Measurements from ENCODE around the gene BFSP2.

Gene BFSP2

DNA sequence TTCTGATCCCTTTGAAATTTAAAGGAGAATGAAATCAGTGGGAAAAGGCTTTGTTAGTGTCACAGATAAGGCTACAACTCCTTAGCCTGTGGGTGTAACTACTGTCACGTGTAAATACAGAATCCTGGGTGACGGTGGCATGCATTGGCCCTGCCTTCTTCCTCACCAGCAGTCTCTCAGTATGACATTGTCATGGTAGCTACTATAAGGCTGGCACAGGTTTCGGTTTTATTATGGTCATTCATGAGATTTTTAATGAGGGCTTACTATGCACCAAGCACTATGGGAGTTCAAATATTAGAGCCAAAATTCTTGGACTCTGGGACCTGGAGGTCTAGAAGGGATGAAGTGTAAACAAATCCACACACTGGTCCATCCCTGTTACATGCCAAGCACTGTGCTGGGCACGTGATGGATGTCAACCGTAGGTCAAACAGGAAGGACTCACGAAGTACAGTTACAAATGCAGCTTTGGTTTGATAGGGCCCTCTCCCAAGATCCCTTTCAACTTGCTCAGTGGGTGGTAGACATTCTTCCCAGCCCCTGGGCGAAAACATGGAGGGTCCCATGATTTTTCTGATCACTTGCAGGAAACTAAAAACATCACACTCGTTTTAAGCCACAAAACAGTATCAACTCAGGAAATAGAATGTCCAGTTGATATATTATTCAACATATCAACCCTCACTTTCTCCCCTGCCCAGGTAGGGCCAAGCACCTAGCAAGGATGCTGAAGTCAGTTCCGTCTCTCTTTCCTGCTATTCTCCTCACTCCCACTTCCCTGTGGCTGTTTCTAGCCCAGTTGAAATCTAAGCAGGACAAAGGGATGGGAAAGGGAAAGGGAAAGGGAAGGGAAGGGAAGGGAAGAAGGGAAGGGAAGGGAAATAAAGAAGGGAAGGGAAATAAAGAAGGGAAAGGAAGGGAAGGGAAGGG is 25.3 kb downstream of the BFSP2 start:
- no peak for FAIRE-seq

- no peak for FAIRE-seq
Observed at GRCh38 chr3:133425898-133426297, 26.0 kb downstream of the BFSP2 start.

DNA sequence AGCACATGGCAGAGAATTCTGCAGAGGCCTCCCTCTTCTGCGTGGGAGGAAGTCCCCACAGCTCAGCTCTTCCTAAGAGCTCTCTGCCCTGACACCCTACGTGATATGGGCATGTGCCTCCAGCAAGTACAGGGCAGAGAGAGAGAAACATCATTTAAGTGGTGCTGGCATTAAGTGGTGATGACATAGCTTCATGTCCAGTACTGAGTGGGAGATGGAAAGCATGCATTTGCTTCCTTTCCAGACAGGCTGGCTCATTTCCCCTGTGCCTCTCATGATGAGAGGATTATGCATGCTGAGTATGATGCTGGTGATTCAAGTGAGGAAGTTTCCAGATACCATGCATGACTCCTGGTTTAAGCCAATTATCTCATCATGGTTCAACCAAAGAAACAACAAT is 26.9 kb downstream of the BFSP2 start:
- no peak for FAIRE-seq

GRCh38 chr3:133428552-133428951 is 28.7 kb downstream of the BFSP2 start:
- FAIRE-seq: no peak

- no peak for FAIRE-seq
Observed at GRCh38 chr3:133429063-133429462, 29.2 kb downstream of the BFSP2 start.

GRCh38 chr3:133439563-133439962 is 39.7 kb downstream of the BFSP2 start:
- no peak for FAIRE-seq

DNA sequence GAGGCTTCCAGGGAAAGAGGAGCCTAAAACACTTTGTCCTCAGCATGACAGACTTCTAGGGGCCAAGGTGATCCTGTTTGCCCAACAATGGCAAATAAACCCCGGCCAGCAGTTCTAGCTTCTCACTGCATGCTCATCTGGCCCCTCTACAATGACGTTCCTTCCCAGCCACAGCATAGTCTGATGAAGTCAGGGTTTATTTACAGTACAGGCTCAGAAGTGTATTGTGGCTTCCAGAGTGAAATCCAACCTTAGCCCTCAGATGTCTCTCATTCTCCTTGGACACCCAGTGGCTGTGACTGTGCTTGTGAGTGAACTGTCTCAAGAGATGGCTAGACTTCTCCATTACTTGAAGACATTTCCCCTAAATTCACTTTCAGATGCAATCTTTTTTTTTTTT is 40.8 kb downstream of the BFSP2 start:
- no peak for FAIRE-seq

DNA sequence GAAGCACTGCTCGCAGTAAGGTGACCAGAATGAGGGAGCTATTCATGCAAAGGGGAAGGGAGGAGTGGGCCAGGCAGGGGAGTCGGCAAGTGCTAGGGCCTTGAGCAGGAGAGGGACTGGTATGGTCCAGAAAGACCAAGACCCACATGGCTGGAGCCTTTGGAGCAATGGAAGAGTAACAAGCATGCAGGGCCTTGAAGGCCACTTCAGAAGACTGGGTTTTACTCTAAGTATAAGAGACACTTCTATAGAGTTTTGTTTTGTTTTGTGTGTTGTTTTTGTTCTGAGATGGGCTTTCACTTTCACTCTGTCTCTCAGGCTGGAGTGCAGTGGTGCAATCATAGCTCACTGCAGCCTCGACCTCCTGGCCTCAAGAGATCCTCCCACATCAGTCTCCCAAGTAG is 42.0 kb downstream of the BFSP2 start:
- no peak for FAIRE-seq

DNA sequence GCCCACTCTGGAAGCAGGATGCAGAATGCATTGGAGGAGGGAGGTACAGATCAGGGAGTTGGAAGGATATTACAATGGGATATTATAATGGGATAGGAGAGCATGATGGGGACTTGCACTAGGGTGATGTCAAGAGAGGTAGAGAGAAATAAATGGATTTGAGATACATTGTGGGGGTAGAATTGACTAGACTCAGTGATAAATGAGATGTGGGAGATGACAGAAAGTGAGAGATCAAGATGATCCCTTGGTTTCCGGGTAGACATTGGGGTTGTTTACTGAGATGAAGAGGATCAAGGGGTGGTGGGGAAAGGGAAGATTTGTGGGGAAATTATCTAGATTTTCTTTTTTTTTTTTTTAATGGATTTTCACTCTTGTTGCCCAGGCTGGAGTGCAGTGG is 42.7 kb downstream of the BFSP2 start:
- no peak for FAIRE-seq

- FAIRE-seq: no peak
Observed at GRCh38 chr3:133443649-133444422, 44.0 kb downstream of the BFSP2 start.

- FAIRE-seq: no peak
Observed at GRCh38 chr3:133444423-133444774, 44.5 kb downstream of the BFSP2 start.

DNA sequence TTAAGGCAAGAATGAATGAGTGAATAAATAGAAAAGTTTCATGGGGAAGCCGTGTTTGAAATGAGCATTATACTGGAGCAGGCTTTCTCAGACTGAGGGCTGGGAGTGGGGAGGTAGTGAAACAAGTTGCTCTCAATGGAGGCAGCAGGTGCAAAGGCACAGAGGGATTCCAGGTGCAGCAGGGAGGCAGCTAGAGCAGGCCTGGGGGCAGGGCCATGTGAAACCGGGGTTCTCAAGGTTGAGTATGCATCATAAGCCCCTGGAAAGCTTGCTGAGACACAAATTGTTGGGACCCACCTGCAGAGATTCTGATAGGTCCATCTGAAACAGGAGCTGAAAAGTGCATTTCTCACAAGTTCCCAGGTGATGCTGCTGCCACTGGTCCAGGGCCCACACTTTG is 45.3 kb downstream of the BFSP2 start:
- FAIRE-seq: no peak

DNA sequence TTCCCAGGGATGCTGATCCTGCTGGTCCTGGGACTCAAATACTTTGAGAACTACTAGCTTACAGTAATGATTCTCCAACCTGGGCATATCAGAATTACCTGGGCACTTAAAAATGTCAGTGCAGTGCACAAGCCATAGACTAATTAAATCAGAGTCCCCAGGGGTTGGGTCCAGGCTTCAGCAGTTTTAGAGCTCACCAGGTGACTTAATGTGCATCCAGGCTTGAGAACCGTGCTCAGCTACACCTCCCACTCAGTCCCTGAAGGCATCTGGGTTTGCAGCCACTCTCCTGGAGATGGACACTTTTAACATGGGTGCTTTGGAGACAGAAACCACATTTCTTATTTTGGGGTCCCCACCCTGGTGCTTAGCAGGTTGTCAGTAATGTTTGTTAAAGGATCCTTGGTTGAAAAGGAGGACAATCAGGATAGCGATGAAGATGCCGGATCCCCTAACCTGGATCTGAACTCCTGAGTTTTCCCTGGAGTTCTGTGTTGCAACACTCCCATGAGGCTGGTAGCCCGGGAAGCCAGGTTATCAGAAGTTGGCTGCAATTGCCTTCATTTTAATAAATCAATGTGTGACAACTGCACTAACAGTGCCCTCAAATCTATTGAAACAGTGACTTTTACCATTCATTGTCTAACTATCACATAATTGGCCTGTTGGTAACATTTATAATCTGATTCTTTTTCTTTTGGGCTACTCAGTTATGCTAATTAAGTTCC is 48.1 kb downstream of the BFSP2 start:
- FAIRE-seq: no peak

DNA sequence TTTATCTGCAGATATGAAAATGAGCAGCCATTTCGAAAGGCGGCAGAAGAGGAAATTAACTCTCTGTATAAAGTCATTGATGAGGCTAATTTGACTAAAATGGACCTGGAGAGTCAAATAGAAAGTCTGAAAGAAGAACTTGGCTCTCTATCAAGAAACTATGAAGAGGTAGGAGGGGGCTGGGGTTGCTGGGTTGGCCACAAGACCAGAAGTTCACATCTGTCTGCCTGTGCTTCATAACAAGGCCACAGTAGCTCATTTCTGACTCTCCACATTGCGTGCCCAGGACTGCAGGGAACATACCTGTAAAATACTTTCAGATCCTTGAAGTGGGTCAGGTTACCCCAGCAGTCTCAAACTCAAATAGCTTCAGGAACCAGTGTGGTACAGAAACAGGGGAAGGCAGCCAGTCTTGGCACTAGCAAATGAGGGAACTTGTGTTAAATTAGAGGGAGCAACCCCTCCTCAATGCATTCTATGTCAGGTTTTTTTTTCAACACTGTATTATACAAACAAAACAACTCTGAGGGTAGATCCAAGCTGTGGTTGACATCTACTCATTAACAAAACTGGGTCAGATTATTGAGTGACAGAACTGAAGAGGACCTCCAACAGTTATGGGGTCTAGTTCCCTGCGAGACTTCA is 48.7 kb downstream of the BFSP2 start:
- FAIRE-seq: no peak

DNA sequence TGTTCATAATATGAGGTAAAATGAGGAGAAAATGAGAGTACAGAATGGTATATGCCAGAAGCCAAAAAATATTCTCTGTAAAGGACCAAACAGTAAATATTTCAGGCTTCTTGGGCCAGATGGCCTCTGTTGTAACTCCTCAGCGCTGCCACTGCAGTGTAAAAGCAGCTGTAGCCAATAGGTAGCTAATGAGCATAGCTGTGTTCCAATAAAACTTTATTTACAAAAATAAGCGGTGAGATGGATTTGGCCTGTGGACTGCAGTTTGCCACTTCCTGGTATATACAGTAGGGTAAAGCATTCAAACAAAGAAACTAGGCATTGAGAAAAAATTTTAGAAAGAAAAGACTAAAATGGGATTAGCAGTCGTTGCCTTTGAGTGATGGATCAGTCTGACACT is 51.5 kb downstream of the BFSP2 start:
- no peak for FAIRE-seq

GRCh38 chr3:133452641-133453319 is 52.9 kb downstream of the BFSP2 start:
- FAIRE-seq: no peak

- FAIRE-seq: no peak
Observed at GRCh38 chr3:133453383-133453782, 53.5 kb downstream of the BFSP2 start.

GRCh38 chr3:133455281-133455680 is 55.4 kb downstream of the BFSP2 start:
- no peak for FAIRE-seq

DNA sequence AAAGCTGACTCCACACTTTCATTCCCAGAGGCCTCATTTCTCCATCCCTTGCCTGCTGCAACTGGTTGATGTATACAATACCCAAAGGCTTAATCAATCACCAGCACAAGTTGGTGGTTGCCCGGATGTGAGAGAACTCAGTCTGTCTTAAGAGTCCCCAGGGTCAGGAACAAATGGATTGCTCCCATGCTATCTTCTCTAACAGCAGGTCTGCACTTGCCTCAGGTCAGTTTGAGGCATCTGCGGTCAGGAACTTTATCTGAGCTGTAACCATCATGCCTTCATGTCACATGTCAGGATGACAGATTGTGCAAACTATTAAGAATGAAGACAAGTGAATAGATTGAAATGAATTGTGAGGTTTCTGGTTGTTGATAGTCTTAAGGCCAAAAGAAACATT is 56.1 kb downstream of the BFSP2 start:
- FAIRE-seq: no peak

DNA sequence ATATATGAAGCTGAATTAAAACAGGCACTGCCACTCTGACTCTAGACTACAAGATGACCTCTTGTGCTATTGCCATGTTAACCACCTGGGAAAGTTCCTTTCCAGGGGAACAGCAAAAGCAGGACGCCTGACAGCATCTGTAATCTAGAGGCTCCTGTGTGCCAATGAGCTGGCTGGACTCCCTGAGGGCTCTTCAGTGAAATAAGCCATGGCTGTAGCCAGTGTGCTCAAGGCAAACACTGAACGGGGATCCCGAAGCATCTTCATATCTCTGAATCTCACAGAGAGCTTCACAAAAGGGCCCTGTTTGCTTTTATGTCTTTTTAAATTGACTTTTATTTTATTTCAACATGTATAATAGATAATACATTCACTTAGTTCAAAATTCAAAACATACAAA is 57.2 kb downstream of the BFSP2 start:
- no peak for FAIRE-seq

GRCh38 chr3:133457465-133458067 is 57.7 kb downstream of the BFSP2 start:
- FAIRE-seq: no peak

GRCh38 chr3:133459400-133459799 is 59.5 kb downstream of the BFSP2 start:
- no peak for FAIRE-seq
